ENCODE results near the gene STIM2.
A peak's percentile ranks its signal among the peaks of the same experiment; 100 is the strongest.
"Not testable (repeated sequence)": the region's sequence is repeated elsewhere in the genome, so short reads cannot be mapped to it uniquely, and the experiment has no call there.

STIM2 gene

GRCh38 chr4:27005905-27006590 lies 145.4 kb downstream of the STIM2 start:
- no peak for DNase-seq

GRCh38 chr4:27006646-27007045 lies 146.0 kb downstream of the STIM2 start:
- no peak for DNase-seq

GRCh38 chr4:27007507-27007906 lies 146.9 kb downstream of the STIM2 start:
- DNase-seq, result no peak

GRCh38 chr4:27008679-27009078 lies 148.0 kb downstream of the STIM2 start:
- DNase-seq, result no peak

- DNase-seq, result no peak
Measured at GRCh38 chr4:27009539-27009938, 148.9 kb downstream of the STIM2 start.

GRCh38 chr4:27010334-27010940 lies 149.8 kb downstream of the STIM2 start:
- DNase-seq, result peak; percentile 63

- DNase-seq, result no peak
Measured at GRCh38 chr4:27011401-27011800, 150.8 kb downstream of the STIM2 start.

GRCh38 chr4:27013012-27013411 lies 152.4 kb downstream of the STIM2 start:
- DNase-seq, result no peak

- DNase-seq, result no peak
Measured at GRCh38 chr4:27016551-27016950, 155.9 kb downstream of the STIM2 start.

- DNase-seq, result no peak
Measured at GRCh38 chr4:27017623-27018022, 157.0 kb downstream of the STIM2 start.

GRCh38 chr4:27018076-27018475 lies 157.4 kb downstream of the STIM2 start:
- peak; percentile 23 for DNase-seq

- DNase-seq, result no peak
Measured at GRCh38 chr4:27018910-27019309, 158.3 kb downstream of the STIM2 start.

- DNase-seq, result no peak
Measured at GRCh38 chr4:27019766-27020165, 159.1 kb downstream of the STIM2 start.

GRCh38 chr4:27020203-27020602 lies 159.6 kb downstream of the STIM2 start:
- no peak for DNase-seq

GRCh38 chr4:27020603-27021002 lies 160.0 kb downstream of the STIM2 start:
- no peak for DNase-seq

GRCh38 chr4:27022963-27023362 lies 162.3 kb downstream of the STIM2 start:
- DNase-seq, result peak; percentile 15

GRCh38 chr4:27023366-27023765 lies 162.7 kb downstream of the STIM2 start:
- DNase-seq, result peak; percentile 33

- DNase-seq, result no peak
Measured at GRCh38 chr4:27024805-27025204, 164.2 kb downstream of the STIM2 start.

GRCh38 chr4:27027428-27027827 lies 166.8 kb downstream of the STIM2 start:
- DNase-seq, result no peak

- not testable (repeated sequence) for DNase-seq
Measured at GRCh38 chr4:27035127-27035526, 174.5 kb downstream of the STIM2 start.

GRCh38 chr4:27040356-27040755 lies 179.7 kb downstream of the STIM2 start:
- no peak for DNase-seq

GRCh38 chr4:27042411-27042810 lies 181.8 kb downstream of the STIM2 start:
- no peak for DNase-seq

GRCh38 chr4:27043200-27043599 lies 182.6 kb downstream of the STIM2 start:
- no peak for DNase-seq

- no peak for DNase-seq
Measured at GRCh38 chr4:27046851-27047250, 186.2 kb downstream of the STIM2 start.

Data from activated CD4-positive, alpha-beta T cell treated with anti-CD3 and anti-CD28 coated beads, Interleukin-2, Interleukin-6, amounts not matched to agents 100 ng/mL and 50 ng/mL, durations not matched to agents 16 hours and 8 hours (primary cell).